ENCODE data around the gene FBXL5.

FBXL5 gene

GRCh38 chr4:15586066-15586465 lies 69.1 kb downstream of the FBXL5 start:
- Histone ChIP-seq H3K9ac (ENCODE audit: low read length) (no peak overlapping the region), H3K9me3 (ENCODE audit: control insufficient read depth, low read depth, low read length) (no peaks in the 10 kb centered on the region), H3K36me3 (ENCODE audit: control insufficient read depth, low read depth, low read length) (no peaks in the 10 kb centered on the region), H3K4me3 (ENCODE audit: low read length) (no peak overlapping the region), H3K27me3 (ENCODE audit: control insufficient read depth, insufficient read depth, low read length) (no peaks in the 10 kb centered on the region), H3K4me1 (ENCODE audit: control insufficient read depth, low read depth, low read length) (no peaks in the 10 kb centered on the region), H3K27ac (ENCODE audit: low read length) (no peak overlapping the region)

- no peaks in the 10 kb centered on the region for H3K9me3 ChIP-seq (ENCODE audit: control insufficient read depth, low read depth, low read length)
- H3K27ac ChIP-seq (ENCODE audit: low read length) = no peak overlapping the region
- H3K4me1 ChIP-seq (ENCODE audit: control insufficient read depth, low read depth, low read length) = no peaks in the 10 kb centered on the region
- no peaks in the 10 kb centered on the region for H3K27me3 ChIP-seq (ENCODE audit: control insufficient read depth, insufficient read depth, low read length)
- no peaks in the 10 kb centered on the region for H3K36me3 ChIP-seq (ENCODE audit: control insufficient read depth, low read depth, low read length)
- H3K4me3 ChIP-seq (ENCODE audit: low read length) = no peak overlapping the region
- no peak overlapping the region for H3K9ac ChIP-seq (ENCODE audit: low read length)
Observed at GRCh38 chr4:15585331-15585730, 69.8 kb downstream of the FBXL5 start.

- Histone ChIP-seq H3K4me3 (ENCODE audit: low read length) (no peak overlapping the region), H3K9ac (ENCODE audit: low read length) (no peak overlapping the region), H3K9me3 (ENCODE audit: control insufficient read depth, low read depth, low read length) (no peaks in the 10 kb centered on the region), H3K36me3 (ENCODE audit: control insufficient read depth, low read depth, low read length) (no peaks in the 10 kb centered on the region), H3K27ac (ENCODE audit: low read length) (no peak overlapping the region), H3K27me3 (ENCODE audit: control insufficient read depth, insufficient read depth, low read length) (no peaks in the 10 kb centered on the region), H3K4me1 (ENCODE audit: control insufficient read depth, low read depth, low read length) (no peaks in the 10 kb centered on the region)
Observed at GRCh38 chr4:15584785-15585184, 70.4 kb downstream of the FBXL5 start.

- Histone ChIP-seq H3K9ac (ENCODE audit: low read length) (no peak overlapping the region), H3K9me3 (ENCODE audit: control insufficient read depth, low read depth, low read length) (no peaks in the 10 kb centered on the region), H3K36me3 (ENCODE audit: control insufficient read depth, low read depth, low read length) (peaks cover 5% of the 10 kb centered on the region), H3K4me1 (ENCODE audit: control insufficient read depth, low read depth, low read length) (no peaks in the 10 kb centered on the region), H3K27ac (ENCODE audit: low read length) (no peak overlapping the region), H3K4me3 (ENCODE audit: low read length) (no peak overlapping the region), H3K27me3 (ENCODE audit: control insufficient read depth, insufficient read depth, low read length) (no peaks in the 10 kb centered on the region)
Observed at GRCh38 chr4:15577508-15577907, 77.6 kb downstream of the FBXL5 start.

GRCh38 chr4:15575966-15576365 lies 79.2 kb downstream of the FBXL5 start:
- Histone ChIP-seq H3K9me3 (ENCODE audit: control insufficient read depth, low read depth, low read length) (no peaks in the 10 kb centered on the region), H3K27me3 (ENCODE audit: control insufficient read depth, insufficient read depth, low read length) (no peaks in the 10 kb centered on the region), H3K9ac (ENCODE audit: low read length) (no peak overlapping the region), H3K4me3 (ENCODE audit: low read length) (no peak overlapping the region), H3K4me1 (ENCODE audit: control insufficient read depth, low read depth, low read length) (no peaks in the 10 kb centered on the region), H3K36me3 (ENCODE audit: control insufficient read depth, low read depth, low read length) (peaks cover 5% of the 10 kb centered on the region), H3K27ac (ENCODE audit: low read length) (no peak overlapping the region)

- Histone ChIP-seq H3K4me1 (ENCODE audit: control insufficient read depth, low read depth, low read length) (no peaks in the 10 kb centered on the region), H3K9me3 (ENCODE audit: control insufficient read depth, low read depth, low read length) (no peaks in the 10 kb centered on the region), H3K36me3 (ENCODE audit: control insufficient read depth, low read depth, low read length) (peaks cover 7% of the 10 kb centered on the region), H3K4me3 (ENCODE audit: low read length) (no peak overlapping the region), H3K27ac (ENCODE audit: low read length) (no peak overlapping the region), H3K9ac (ENCODE audit: low read length) (no peak overlapping the region), H3K27me3 (ENCODE audit: control insufficient read depth, insufficient read depth, low read length) (no peaks in the 10 kb centered on the region)
Observed at GRCh38 chr4:15569746-15570145, 85.4 kb downstream of the FBXL5 start.

GRCh38 chr4:15568821-15569220 lies 86.3 kb downstream of the FBXL5 start:
- Histone ChIP-seq H3K27ac (ENCODE audit: low read length) (no peak overlapping the region), H3K4me3 (ENCODE audit: low read length) (no peak overlapping the region), H3K4me1 (ENCODE audit: control insufficient read depth, low read depth, low read length) (no peaks in the 10 kb centered on the region), H3K9me3 (ENCODE audit: control insufficient read depth, low read depth, low read length) (no peaks in the 10 kb centered on the region), H3K36me3 (ENCODE audit: control insufficient read depth, low read depth, low read length) (peaks cover 4% of the 10 kb centered on the region), H3K27me3 (ENCODE audit: control insufficient read depth, insufficient read depth, low read length) (no peaks in the 10 kb centered on the region), H3K9ac (ENCODE audit: low read length) (no peak overlapping the region)

GRCh38 chr4:15563871-15564270 lies 91.3 kb downstream of the FBXL5 start:
- no peak overlapping the region for H3K27ac ChIP-seq (ENCODE audit: low read length)
- no peaks in the 10 kb centered on the region for H3K9me3 ChIP-seq (ENCODE audit: control insufficient read depth, low read depth, low read length)
- H3K9ac ChIP-seq (ENCODE audit: low read length) = no peak overlapping the region
- no peaks in the 10 kb centered on the region for H3K4me1 ChIP-seq (ENCODE audit: control insufficient read depth, low read depth, low read length)
- no peaks in the 10 kb centered on the region for H3K27me3 ChIP-seq (ENCODE audit: control insufficient read depth, insufficient read depth, low read length)
- H3K36me3 ChIP-seq (ENCODE audit: control insufficient read depth, low read depth, low read length) = peaks cover 4% of the 10 kb centered on the region
- no peak overlapping the region for H3K4me3 ChIP-seq (ENCODE audit: low read length)

GRCh38 chr4:15562623-15563022 lies 92.5 kb downstream of the FBXL5 start:
- no peak overlapping the region for H3K9ac ChIP-seq (ENCODE audit: low read length)
- no peaks in the 10 kb centered on the region for H3K9me3 ChIP-seq (ENCODE audit: control insufficient read depth, low read depth, low read length)
- no peak overlapping the region for H3K27ac ChIP-seq (ENCODE audit: low read length)
- no peaks in the 10 kb centered on the region for H3K4me1 ChIP-seq (ENCODE audit: control insufficient read depth, low read depth, low read length)
- no peaks in the 10 kb centered on the region for H3K27me3 ChIP-seq (ENCODE audit: control insufficient read depth, insufficient read depth, low read length)
- H3K4me3 ChIP-seq (ENCODE audit: low read length) = no peak overlapping the region
- H3K36me3 ChIP-seq (ENCODE audit: control insufficient read depth, low read depth, low read length) = peaks cover under 1% of the 10 kb centered on the region

- Histone ChIP-seq H3K9me3 (ENCODE audit: control insufficient read depth, low read depth, low read length) (no peaks in the 10 kb centered on the region), H3K9ac (ENCODE audit: low read length) (no peak overlapping the region), H3K36me3 (ENCODE audit: control insufficient read depth, low read depth, low read length) (no peaks in the 10 kb centered on the region), H3K4me3 (ENCODE audit: low read length) (no peak overlapping the region), H3K27me3 (ENCODE audit: control insufficient read depth, insufficient read depth, low read length) (no peaks in the 10 kb centered on the region), H3K4me1 (ENCODE audit: control insufficient read depth, low read depth, low read length) (no peaks in the 10 kb centered on the region), H3K27ac (ENCODE audit: low read length) (no peak overlapping the region)
Observed at GRCh38 chr4:15562114-15562513, 93.0 kb downstream of the FBXL5 start.

GRCh38 chr4:15558561-15558960 lies 96.6 kb downstream of the FBXL5 start:
- no peak overlapping the region for H3K4me3 ChIP-seq (ENCODE audit: low read length)
- H3K36me3 ChIP-seq (ENCODE audit: control insufficient read depth, low read depth, low read length) = no peaks in the 10 kb centered on the region

GRCh38 chr4:15557786-15558550 lies 97.2 kb downstream of the FBXL5 start:
- Histone ChIP-seq H3K9me3 (ENCODE audit: control insufficient read depth, low read depth, low read length) (no peaks in the 10 kb centered on the region), H3K27ac (ENCODE audit: low read length) (no peak overlapping the region), H3K36me3 (ENCODE audit: control insufficient read depth, low read depth, low read length) (no peaks in the 10 kb centered on the region), H3K4me3 (ENCODE audit: low read length) (no peak overlapping the region), H3K4me1 (ENCODE audit: control insufficient read depth, low read depth, low read length) (no peaks in the 10 kb centered on the region), H3K9ac (ENCODE audit: low read length) (no peak overlapping the region), H3K27me3 (ENCODE audit: control insufficient read depth, insufficient read depth, low read length) (no peaks in the 10 kb centered on the region)

More at GRCh38 chr4:15558561-15558960, 96.6 kb downstream of the FBXL5 start:
- Histone ChIP-seq H3K27me3 (ENCODE audit: control insufficient read depth, insufficient read depth, low read length) (no peaks in the 10 kb centered on the region), H3K27ac (ENCODE audit: low read length) (no peak overlapping the region), H3K9me3 (ENCODE audit: control insufficient read depth, low read depth, low read length) (no peaks in the 10 kb centered on the region), H3K4me1 (ENCODE audit: control insufficient read depth, low read depth, low read length) (no peaks in the 10 kb centered on the region), H3K9ac (ENCODE audit: low read length) (no peak overlapping the region)
